CD14-positive monocyte (primary cell): ENCODE measurements around the gene PSME3. TPM values are rescaled to one million over a fixed set of nuclear protein-coding genes. Genes with fewer than 3 reads are reported as not detected.

ENCODE experiments used
- DNase-seq, 3 donors: peaks; one replicate each; pipeline ENCODE4 v3.0.0-alpha.2; 2011 to 2022
- H2AFZ ChIP-seq: 2 replicates; pipeline ENCODE4 v1.6.0; 2012; ENCODE audit warnings: mild to moderate bottlenecking, low read depth, low read length, inconsistent platforms; ENCODE audit not compliant: insufficient read depth, poor library complexity, severe bottlenecking
- H3K27ac ChIP-seq, 2 donors: 1 replicate in 1 of 2; 2 replicates in 1 of 2; pipeline ENCODE4 v1.5.1; 2012 to 2013; ENCODE audit warnings: low read length in 2 of 2, control low read depth in 1 of 2, inconsistent platforms in 1 of 2, low read depth in 1 of 2, mild to moderate bottlenecking in 1 of 2
- H3K27me3 ChIP-seq, 2 donors: one replicate each; pipeline versions ENCODE4 v1.6.0 to v1.6.1; 2011 to 2013; ENCODE audit warnings: low read length in 2 of 2; ENCODE audit not compliant: control insufficient read depth in 2 of 2, insufficient read depth in 2 of 2
- H3K36me3 ChIP-seq, 2 donors: replicated peaks in 1 of 2; 1 replicate in 1 of 2; 2 replicates in 1 of 2; pipeline versions ENCODE4 v1.5.1 to v1.6.1; 2012 to 2013; ENCODE audit warnings: low read length in 2 of 2, control low read depth in 1 of 2, inconsistent platforms in 1 of 2, mild to moderate bottlenecking in 1 of 2; ENCODE audit not compliant: insufficient read depth in 2 of 2, control insufficient read depth in 1 of 2
- H3K4me1 ChIP-seq, 2 donors: 1 replicate in 1 of 2; 2 replicates in 1 of 2; pipeline versions ENCODE4 v1.5.1 to v1.6.1; 2012 to 2013; ENCODE audit warnings: low read length in 2 of 2, control low read depth in 1 of 2, inconsistent platforms in 1 of 2, mild to moderate bottlenecking in 1 of 2, moderate library complexity in 1 of 2; ENCODE audit not compliant: insufficient read depth in 2 of 2, control insufficient read depth in 1 of 2
- H3K4me2 ChIP-seq: replicated peaks from 2 replicates; pipeline ENCODE3; 2012; ENCODE audit warnings: low read length, moderate library complexity, mild to moderate bottlenecking; ENCODE audit not compliant: poor library complexity, severe bottlenecking; ENCODE audit errors: extremely low read depth
- H3K4me3 ChIP-seq, 3 experiments: fragments of 200-600 bp in 1 of 3; sonication (generic) in 1 of 3; replicated peaks in 1 of 3; 1 replicate in 2 of 3; 2 replicates in 1 of 3; pipeline ENCODE4 v1.5.1; 2011 to 2013; ENCODE audit warnings: low read length in 3 of 3, mild to moderate bottlenecking in 3 of 3, control low read depth in 2 of 3, low read depth in 2 of 3, inconsistent platforms in 1 of 3, moderate library complexity in 1 of 3
- H3K79me2 ChIP-seq: 2 replicates; pipeline ENCODE4 v1.6.0; 2012; ENCODE audit warnings: mild to moderate bottlenecking, control low read depth, inconsistent platforms, low read length, moderate library complexity; ENCODE audit not compliant: insufficient read depth
- H3K9ac ChIP-seq: 2 replicates; pipeline ENCODE4 v1.6.0; 2017; ENCODE audit warnings: low read length, mild to moderate bottlenecking; ENCODE audit not compliant: insufficient read depth, poor library complexity, severe bottlenecking
- H3K9me3 ChIP-seq, 2 donors: replicated peaks in 1 of 2; 1 replicate in 1 of 2; 2 replicates in 1 of 2; pipeline versions ENCODE4 v1.5.1 to v1.6.1; 2012 to 2013; ENCODE audit warnings: low read length in 2 of 2, control low read depth in 1 of 2; ENCODE audit not compliant: control insufficient read depth in 1 of 2, insufficient read depth in 1 of 2
- H4K20me1 ChIP-seq: 2 replicates; pipeline ENCODE4 v1.6.0; 2012; ENCODE audit warnings: mild to moderate bottlenecking, low read length, control low read depth, moderate library complexity; ENCODE audit not compliant: insufficient read depth
- H3K27ac Mint-ChIP-seq, 7 donors: one replicate each; pipeline ENCODE4 v1.8.0; 2020; ENCODE audit warnings: mild to moderate bottlenecking in 7 of 7, mixed read lengths in 7 of 7, moderate library complexity in 6 of 7, inconsistent platforms in 2 of 7
- H3K27me3 Mint-ChIP-seq, 3 donors: one replicate each; pipeline ENCODE4 v1.8.0; 2021 to 2022; ENCODE audit warnings: low read depth in 3 of 3, mild to moderate bottlenecking in 3 of 3, mixed read lengths in 3 of 3, moderate library complexity in 3 of 3, inconsistent platforms in 1 of 3
- H3K36me3 Mint-ChIP-seq, 2 donors: one replicate each; pipeline ENCODE4 v1.8.0; 2020; ENCODE audit warnings: mixed read lengths in 2 of 2, inconsistent platforms in 1 of 2, mild to moderate bottlenecking in 1 of 2
- H3K4me1 Mint-ChIP-seq: one replicate; pipeline ENCODE4 v1.8.0; 2020; ENCODE audit warnings: mild to moderate bottlenecking, mixed read lengths
- H3K4me3 Mint-ChIP-seq, 2 donors: one replicate each; pipeline ENCODE4 v1.8.0; 2020; ENCODE audit warnings: mild to moderate bottlenecking in 2 of 2, mixed read lengths in 2 of 2, moderate library complexity in 1 of 2
- H3K9me3 Mint-ChIP-seq, 7 donors: one replicate each; pipeline ENCODE4 v1.8.0; 2020 to 2022; ENCODE audit warnings: mixed read lengths in 7 of 7, mild to moderate bottlenecking in 6 of 7, moderate library complexity in 6 of 7, inconsistent platforms in 2 of 7
- CTCF ChIP-seq: fragments of 200-600 bp; IDR thresholded peaks from one replicate; pipeline ENCODE4 v1.8.0; 2022; ENCODE audit warnings: antibody characterized with exemption, mild to moderate bottlenecking
- WGBS: methylation state at CpG from one replicate; pipeline ENCODE4 v1.1.5; 2013; ENCODE audit warnings: missing lambda C conversion rate; ENCODE audit not compliant: insufficient coverage; 5-methylcytosine and 5-hydroxymethylcytosine counted together
- intact Hi-C, 2 donors: fragments of 100-400 bp; cut with micrococcal nuclease; formaldehyde crosslinking; loops; one replicate each; pipeline versions ENCODE4 v1.15.0 to v1.15.1; 2023
- polyA plus RNA-seq, 3 donors: library from polyadenylated mRNA; depleted of rRNA in 1 of 3; unstranded in 2 of 3; stranded (reverse) in 1 of 3; fragments of 300-500 nt in 2 of 3; fragments of >200 nt in 1 of 3; fragmentation: Illumina TruSeq in 2 of 3; gene quantifications; 1 replicate in 2 of 3; 2 replicates in 1 of 3; pipeline ENCODE4 v1.2.3, GENCODE V29; 2012 to 2021

Gene PSME3
- polyA plus RNA-seq, 3 donors = 61.9 to 137 (median 124) TPM

GRCh38 chr17:42878924-42879595 lies 45.9 kb downstream of the PSME3 start:
- Mint-ChIP-seq H3K4me1 (peaks cover 3% of the 10 kb centered on the region), H3K9me3 (peaks cover 0 to 5% (median 0%) of the 10 kb centered on the region in 7 donors), H3K27ac (no peak overlapping the region), H3K4me3 (no peak overlapping the region), H3K27me3 (peaks cover 10 to 12% (median 12%) of the 10 kb centered on the region in 3 donors), H3K36me3 (no peaks in the 10 kb centered on the region)
- DNase-seq = no peak
- no peak overlapping the region for H2AFZ ChIP-seq
- TF ChIP-seq CTCF = no peak
- no peak overlapping the region for H3K9ac ChIP-seq
- H3K9me3 ChIP-seq = no peaks in the 10 kb centered on the region
- intact Hi-C loops = no loop called here
- H3K27me3 ChIP-seq = no peaks in the 10 kb centered on the region
- no peaks in the 10 kb centered on the region for H3K4me1 ChIP-seq
- no peak overlapping the region for H3K4me2 ChIP-seq
- no peak overlapping the region for H3K27ac ChIP-seq
- no peaks in the 10 kb centered on the region for H3K79me2 ChIP-seq
- 85% methylated on average over 3 of the region's 8 CpGs for WGBS
- no peaks in the 10 kb centered on the region for H4K20me1 ChIP-seq
- no peak overlapping the region for H3K4me3 ChIP-seq
- H3K36me3 ChIP-seq = no peaks in the 10 kb centered on the region

DNA sequence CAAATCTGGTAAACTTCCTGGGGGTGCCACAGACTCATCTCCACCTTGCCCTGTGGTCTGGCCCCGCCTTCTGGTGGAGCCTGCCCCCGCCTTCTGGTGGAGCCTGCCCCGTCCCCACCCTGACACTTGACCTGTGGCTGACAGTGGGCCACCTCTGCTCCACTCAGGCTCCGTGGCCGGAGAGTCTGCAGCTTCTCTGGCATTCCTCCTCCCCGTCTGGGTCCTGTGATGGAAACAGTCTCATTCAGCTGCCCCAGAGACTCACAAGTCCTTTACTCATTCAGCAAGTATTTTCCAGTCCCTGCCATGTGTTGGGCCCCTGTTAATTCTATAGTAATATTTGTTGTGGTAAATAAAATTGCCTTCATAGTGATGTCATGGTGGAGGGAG lies 46.4 kb downstream of the PSME3 start:
- H3K79me2 ChIP-seq = no peaks in the 10 kb centered on the region
- no peak overlapping the region for H3K4me2 ChIP-seq
- Mint-ChIP-seq H3K4me1 (peaks cover 5% of the 10 kb centered on the region), H3K36me3 (no peaks in the 10 kb centered on the region), H3K27ac (no peak overlapping the region), H3K27me3 (peaks cover 8 to 12% (median 12%) of the 10 kb centered on the region in 3 donors), H3K4me3 (no peak overlapping the region), H3K9me3 (peaks cover 0 to 5% (median 0%) of the 10 kb centered on the region in 7 donors)
- H3K9me3 ChIP-seq = no peaks in the 10 kb centered on the region
- no peak overlapping the region for H3K4me3 ChIP-seq
- 99% methylated on average over 5 of the region's 6 CpGs for WGBS
- no peak overlapping the region for H3K27ac ChIP-seq
- no peaks in the 10 kb centered on the region for H4K20me1 ChIP-seq
- H3K27me3 ChIP-seq = no peaks in the 10 kb centered on the region
- no peaks in the 10 kb centered on the region for H3K36me3 ChIP-seq
- H3K4me1 ChIP-seq = peaks cover 0 to 1% of the 10 kb centered on the region in 2 donors
- TF ChIP-seq CTCF = no peak
- DNase-seq = no peak
- intact Hi-C loops = no loop called here
- no peak overlapping the region for H2AFZ ChIP-seq
- no peak overlapping the region for H3K9ac ChIP-seq
